AG10803 (cell line): ENCODE measurements around the gene FAM89B.
A peak's percentile ranks its signal among the peaks of the same experiment; 100 is the strongest.

Experiments used
- DNase-seq: peaks from one replicate; pipeline ENCODE4 v3.0.0; 2010; ENCODE audit warnings: low read depth
- H3K4me3 ChIP-seq: 2 replicates; pipeline ENCODE4 v1.5.1; 2011; ENCODE audit warnings: mild to moderate bottlenecking, low read length, control low read depth
- CTCF ChIP-seq: conservative IDR thresholded peaks from 2 replicates; pipeline ENCODE4 v1.5.1; 2011; ENCODE audit warnings: mild to moderate bottlenecking, low read length, control low read depth, inconsistent platforms

Gene FAM89B

GRCh38 chr11:65574811-65575567 is 2.7 kb downstream of the FAM89B start:
- H3K4me3 ChIP-seq = peak overlapping the region; percentile 63
- no peak for TF ChIP-seq CTCF
- no peak for DNase-seq

DNA sequence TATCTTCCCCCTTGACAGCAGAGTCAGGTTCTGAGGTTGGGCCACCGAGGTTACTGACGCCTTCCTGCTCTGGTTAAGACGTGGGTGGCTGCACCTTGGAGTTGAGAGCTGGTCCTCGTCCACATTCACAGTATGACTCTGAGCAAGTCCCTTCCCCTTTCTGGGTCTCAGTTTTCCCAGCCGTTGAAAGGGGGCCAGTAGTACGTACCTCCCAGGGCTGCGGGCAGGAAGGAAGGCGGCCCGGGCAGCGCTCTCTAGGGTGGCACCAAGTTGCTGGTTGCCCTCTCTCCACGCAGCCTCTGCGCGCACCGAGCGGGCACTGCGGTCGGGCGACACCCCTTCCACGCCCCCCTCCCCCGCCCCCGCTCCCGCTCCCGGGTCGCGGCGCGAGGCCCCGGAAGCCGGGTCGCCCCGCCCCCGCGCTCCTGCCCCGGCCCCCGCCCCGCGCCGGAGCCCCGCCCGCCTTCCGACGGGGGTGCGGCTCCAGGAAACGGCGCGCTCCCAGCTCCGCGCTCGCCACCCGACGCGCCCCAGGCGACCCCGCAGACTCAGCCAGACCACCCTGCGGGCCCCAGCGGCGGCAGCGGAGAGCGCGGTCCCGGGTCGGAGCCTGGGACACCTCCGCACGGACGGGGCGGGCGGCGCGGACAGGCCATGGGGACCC is 3.4 kb downstream of the FAM89B start, which contains the start of gene EHBP1L1:
Gene EHBP1L1 (plus strand): TSS at position 486 of the 664 bp plus-strand sequence. CDS start 250 bp downstream, outside the sequence.
- no peak for TF ChIP-seq CTCF
- H3K4me3 ChIP-seq = peak within 1 kb of the TSS; percentile 75
- DNase-seq = no peak

DNA sequence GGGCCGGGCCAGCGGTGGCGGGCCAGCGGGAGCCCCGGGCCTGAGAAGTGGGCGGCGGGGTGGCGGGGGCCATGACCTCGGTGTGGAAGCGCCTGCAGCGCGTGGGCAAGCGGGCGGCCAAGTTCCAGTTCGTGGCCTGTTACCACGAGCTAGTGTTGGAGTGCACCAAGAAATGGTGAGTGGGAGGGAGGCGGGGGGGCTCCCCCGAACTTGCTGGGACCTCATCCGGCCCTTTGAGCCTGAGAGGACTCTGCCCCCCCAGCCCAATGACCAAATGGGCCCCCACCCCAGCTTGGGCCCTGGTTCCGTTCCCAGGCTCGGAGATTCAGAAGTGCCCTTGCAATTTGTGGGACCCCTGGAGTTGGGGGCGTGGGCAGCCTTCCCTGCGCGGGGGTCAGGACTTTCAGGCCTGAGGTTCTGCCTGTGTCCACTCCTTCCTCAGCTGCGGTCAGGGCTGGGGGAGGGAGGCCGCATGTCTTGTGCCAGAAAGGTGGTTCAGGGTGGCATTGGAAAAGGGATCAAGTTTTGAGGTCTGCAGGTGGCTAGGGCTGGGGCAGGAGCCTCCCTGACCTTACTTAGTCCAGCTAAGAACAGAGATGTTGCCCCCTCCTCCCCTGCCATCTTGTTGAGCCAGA is 4.0 kb downstream of the FAM89B start:
- H3K4me3 ChIP-seq = peak overlapping the region; percentile 75
- TF ChIP-seq CTCF = no peak
- no peak for DNase-seq

GRCh38 chr11:65576867-65577755 is 4.8 kb downstream of the FAM89B start:
- H3K4me3 ChIP-seq = peak overlapping the region; percentile 75
- TF ChIP-seq CTCF = no peak
- DNase-seq = peak; percentile 65

DNA sequence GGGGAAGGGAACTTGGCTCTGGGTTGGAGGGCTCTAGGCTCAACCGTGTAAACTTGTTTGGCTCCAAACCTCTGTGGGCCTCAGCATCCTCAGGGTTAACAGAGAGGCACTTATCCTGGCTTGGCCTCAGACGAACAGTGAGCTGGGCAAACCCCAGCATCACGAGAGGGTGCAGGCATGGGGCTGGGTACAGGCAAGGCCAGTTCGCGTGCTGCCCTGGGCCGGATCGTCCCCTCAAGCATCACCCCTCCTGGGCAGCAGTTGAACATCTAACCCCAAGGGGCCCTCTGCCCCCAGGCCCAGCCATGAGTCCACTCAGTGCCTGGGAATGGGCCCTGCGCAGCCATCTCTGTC is 5.4 kb downstream of the FAM89B start:
- DNase-seq = no peak
- H3K4me3 ChIP-seq = peak overlapping the region; percentile 75

GRCh38 chr11:65578134-65578533 is 5.8 kb downstream of the FAM89B start:
- no peak for DNase-seq
- H3K4me3 ChIP-seq = peak overlapping the region; percentile 75
- TF ChIP-seq CTCF = no peak

More for the DNA sequence above, 5.4 kb downstream of the FAM89B start:
- TF ChIP-seq CTCF = no peak
